Endothelial cell of umbilical vein (primary cell): ENCODE results near the gene CA11. TPM values are rescaled to one million over a fixed set of nuclear protein-coding genes. Genes with fewer than 3 reads are reported as not detected.

Experiments used
- BruUV-seq: library from RNA; stranded (reverse); fragments of 400-500 nt; replicated peaks from 2 replicates; lab custom pipeline; 2021; lab: Mats Ljungman, UMichigan
- CTCF ChIA-PET: fragments of 300-600, 350-600 bp; sonication (Branson Sonifier 250); formaldehyde crosslinking; loops from one replicate; lab custom pipeline; 2021; ENCODE audit warnings: antibody characterized with exemption, inconsistent platforms; lab: Charles Lee
- POLR2A ChIA-PET: fragments of 300-600, 350-600 bp; sonication (Branson Sonifier 250); formaldehyde crosslinking; loops from one replicate; lab custom pipeline; 2021; ENCODE audit warnings: antibody characterized with exemption, inconsistent platforms; lab: Charles Lee
- DNase-seq: peaks from one replicate; pipeline ENCODE4 v3.0.0-alpha.2; 2011; ENCODE audit warnings: low read depth, low spot score
- FAIRE-seq: peaks from 2 replicates; lab custom pipeline; 2011; peaks lifted over from hg19 to GRCh38; lab: Jason Lieb, UNC
- H2AFZ ChIP-seq: 2 replicates; pipeline ENCODE4 v1.6.0; 2012; ENCODE audit warnings: low read depth, low read length, control low read depth, inconsistent platforms
- H3K27ac ChIP-seq: 2 replicates; pipeline ENCODE4 v1.5.1; 2011; ENCODE audit warnings: low read depth, mild to moderate bottlenecking, control low read depth, low read length, moderate library complexity; ENCODE audit not compliant: insufficient read depth
- H3K27me3 ChIP-seq, 2 experiments: 2 replicates each; pipeline versions ENCODE4 v1.6.0 to v1.6.1; 2011; ENCODE audit warnings: low read length in 2 of 2, mixed read lengths in 1 of 2; ENCODE audit not compliant: control insufficient read depth in 2 of 2, insufficient read depth in 2 of 2
- H3K36me3 ChIP-seq, 2 experiments: 2 replicates in 1 of 2; 3 replicates in 1 of 2; pipeline ENCODE4 v1.5.1; 2011; ENCODE audit warnings: low read length in 2 of 2, mild to moderate bottlenecking in 1 of 2, moderate library complexity in 1 of 2; ENCODE audit not compliant: control insufficient read depth in 2 of 2, insufficient read depth in 2 of 2; ENCODE audit errors: extremely low read depth in 1 of 2
- H3K4me1 ChIP-seq: 3 replicates; pipeline ENCODE4 v1.5.1; 2011; ENCODE audit warnings: mild to moderate bottlenecking, low read length; ENCODE audit not compliant: control insufficient read depth, insufficient read depth; ENCODE audit errors: extremely low read depth
- H3K4me2 ChIP-seq: 2 replicates; pipeline ENCODE4 v1.6.1; 2011; ENCODE audit warnings: low read length, control low read depth, mixed read lengths; ENCODE audit not compliant: insufficient read depth
- H3K4me3 ChIP-seq, 3 experiments: fragments of 200-600 bp in 1 of 3; sonication (generic), shearing (Covaris generic) in 1 of 3; replicated peaks in 1 of 3; 2 replicates each; pipeline ENCODE4 v1.5.1; 2011 to 2016; ENCODE audit warnings: control low read depth in 3 of 3, low read length in 3 of 3, mild to moderate bottlenecking in 2 of 3, inconsistent platforms in 1 of 3, low read depth in 1 of 3, moderate library complexity in 1 of 3; ENCODE audit not compliant: insufficient read depth in 1 of 3
- H3K79me2 ChIP-seq: 2 replicates; pipeline ENCODE4 v1.6.0; 2012; ENCODE audit warnings: low read length, inconsistent platforms; ENCODE audit not compliant: control insufficient read depth, insufficient read depth
- H3K9ac ChIP-seq: replicated peaks from 2 replicates; pipeline ENCODE3; 2011; ENCODE audit warnings: low read length, control low read depth; ENCODE audit not compliant: insufficient read depth; ENCODE audit errors: extremely low read depth
- H3K9me1 ChIP-seq: replicated peaks from 3 replicates; pipeline ENCODE4 v1.6.0; 2011; ENCODE audit warnings: mild to moderate bottlenecking, low read length; ENCODE audit not compliant: control insufficient read depth, insufficient read depth; ENCODE audit errors: extremely low read depth
- H3K9me3 ChIP-seq: replicated peaks from 2 replicates; pipeline ENCODE4 v1.5.1; 2012; ENCODE audit warnings: low read length, inconsistent platforms; ENCODE audit not compliant: control insufficient read depth, insufficient read depth
- H4K20me1 ChIP-seq: replicated peaks from 2 replicates; pipeline ENCODE3; 2011; ENCODE audit warnings: mild to moderate bottlenecking, low read length; ENCODE audit not compliant: control insufficient read depth, insufficient read depth; ENCODE audit errors: extremely low read depth
- CTCF ChIP-seq, 2 donors: IDR thresholded peaks; 1 replicate in 1 of 2; 2 replicates in 1 of 2; pipeline ENCODE4 v1.5.1; 2011; ENCODE audit warnings: low read length in 2 of 2, mild to moderate bottlenecking in 2 of 2, moderate library complexity in 2 of 2, control low read depth in 1 of 2, inconsistent platforms in 1 of 2, low read depth in 1 of 2; ENCODE audit not compliant: insufficient read depth in 1 of 2; ENCODE audit errors: extremely low read depth in 1 of 2
- GATA2 ChIP-seq: IDR thresholded peaks from 2 replicates; pipeline ENCODE4 v1.7.0; 2011; ENCODE audit warnings: low read depth, mild to moderate bottlenecking, moderate library complexity, mixed read lengths, low read length; ENCODE audit not compliant: insufficient read length, insufficient read depth
- JUN ChIP-seq: IDR thresholded peaks from 2 replicates; pipeline ENCODE4 v1.6.1; 2011; ENCODE audit warnings: borderline replicate concordance, low read depth; ENCODE audit not compliant: insufficient read length, insufficient read depth
- MAX ChIP-seq: IDR thresholded peaks from 2 replicates; pipeline ENCODE4 v1.6.1; 2011; ENCODE audit not compliant: insufficient read depth, insufficient read length
- POLR2A ChIP-seq: IDR thresholded peaks from 2 replicates; pipeline ENCODE4 v1.6.1; 2012; ENCODE audit warnings: low read depth, mild to moderate bottlenecking, control low read depth, low read length
- POLR2AphosphoS5 ChIP-seq: IDR thresholded peaks from 2 replicates; pipeline ENCODE4 v1.6.1; 2012; ENCODE audit warnings: low read depth, mild to moderate bottlenecking, control low read depth, low read length, moderate library complexity; ENCODE audit not compliant: insufficient read depth
- dilution Hi-C: fragments of 300-500 bp; cut with MboI; formaldehyde crosslinking; loops from one replicate; pipeline ENCODE4 v1.15.0; 2019; ENCODE audit warnings: low sequenced_read_pairs; ENCODE audit not compliant: extremely low pct_ligation_motif_present
- intact Hi-C: fragments of 100-400 bp; cut with micrococcal nuclease; formaldehyde crosslinking; loops from one replicate; pipeline ENCODE4 v1.10.0; 2022
- polyA plus RNA-seq, 4 experiments: library from polyadenylated mRNA; depleted of rRNA in 3 of 4; stranded (reverse) in 3 of 4; unstranded in 1 of 4; fragments of >200 nt; gene quantifications; 2 replicates each; pipeline versions ENCODE4 v1.2.1 to v1.2.3, GENCODE V29; 2011 to 2012; ENCODE audit warnings: missing spikeins in 1 of 4
- total RNA-seq: library from RNA; stranded (reverse); gene quantifications from 2 replicates; pipeline ENCODE4 v1.2.3, GENCODE V29; 2021

CA11 gene
- total and polyA plus RNA-seq, 2 donors (not counting 3 experiments of a cell fraction or from before 2014, with no cell fraction given): 2.8 to 4.7 TPM

DNA sequence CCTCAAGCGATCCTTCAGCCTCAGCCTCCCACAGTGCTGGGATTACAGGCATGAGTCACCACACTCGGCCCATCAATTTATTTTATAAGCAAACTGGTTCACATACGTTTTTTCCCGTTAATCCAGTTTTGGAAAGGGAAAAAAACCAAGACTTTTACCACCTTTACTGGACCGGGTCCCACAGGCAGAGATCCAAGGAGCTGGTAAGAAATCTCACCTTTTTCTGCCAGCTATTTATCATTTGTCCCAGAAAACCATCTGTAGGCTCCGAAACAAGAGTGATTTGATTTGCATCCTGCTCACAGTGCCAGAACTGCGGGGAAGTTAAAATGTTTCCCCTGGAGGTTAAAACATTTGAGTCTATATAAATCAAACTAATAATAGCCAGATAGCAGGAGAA is 43.5 kb upstream of the CA11 start:
- Histone ChIP-seq H4K20me1 (no peaks in the 10 kb centered on the region), H3K4me1 (no peaks in the 10 kb centered on the region), H3K4me2 (no peak overlapping the region), H3K9ac (no peak overlapping the region), H3K9me1 (no peaks in the 10 kb centered on the region), H3K36me3 (no peaks in the 10 kb centered on the region), H3K27me3 (peaks cover 0 to 2% of the 10 kb centered on the region in 2 experiments), H2AFZ (no peak overlapping the region), H3K4me3 (no peak overlapping the region), H3K9me3 (no peaks in the 10 kb centered on the region), H3K79me2 (no peaks in the 10 kb centered on the region), H3K27ac (no peak overlapping the region)
- dilution Hi-C loops (no loop called here), intact Hi-C loops (no loop called here)
- TF ChIP-seq JUN (no peak), POLR2A (no peak), MAX (no peak), POLR2AphosphoS5 (no peak), CTCF (IDR thresholded peaks at IDR 0.05; ENCODE audit: extremely low read depth in 1 of 2, insufficient read depth in 1 of 2, low read depth in 1 of 2, low read length in 2 of 2) (no peak), GATA2 (no peak)
- FAIRE-seq (no peak), DNase-seq (no peak)
- no TSS peak for BruUV-seq
- POLR2A ChIA-PET: no interaction called here
- CTCF ChIA-PET: interaction anchor here (3.0 kb wide), 1 partner anchor 14 kb away, joined by 15 read pairs; no protein-coding TSS in a partner anchor
